ENCODE data around the gene DRD3.

DRD3 gene

GRCh38 chr3:114115143-114115542 lies 63.7 kb downstream of the DRD3 start:
- no peak for DNase-seq

DNA sequence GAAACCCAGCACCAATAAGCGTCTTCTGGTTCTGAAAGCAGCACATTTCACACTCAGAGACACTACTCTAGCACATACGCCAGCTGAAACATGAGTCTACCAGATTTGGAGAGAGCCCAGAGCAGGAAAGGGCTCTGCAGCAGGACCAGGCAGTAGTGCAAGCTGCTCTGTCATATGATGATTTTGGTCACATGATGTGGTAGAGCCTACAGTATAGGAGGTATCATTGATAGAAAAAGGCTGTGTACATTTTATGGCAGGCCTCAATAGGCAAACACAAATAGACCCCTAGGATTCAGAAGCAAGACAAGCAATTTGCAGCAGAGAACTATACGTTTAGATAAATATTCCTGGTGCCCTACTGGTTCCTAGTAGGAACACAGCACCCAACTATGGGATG lies 64.1 kb downstream of the DRD3 start:
- DNase-seq = no peak

GRCh38 chr3:114112696-114113095 lies 66.2 kb downstream of the DRD3 start:
- no peak for DNase-seq

DNA sequence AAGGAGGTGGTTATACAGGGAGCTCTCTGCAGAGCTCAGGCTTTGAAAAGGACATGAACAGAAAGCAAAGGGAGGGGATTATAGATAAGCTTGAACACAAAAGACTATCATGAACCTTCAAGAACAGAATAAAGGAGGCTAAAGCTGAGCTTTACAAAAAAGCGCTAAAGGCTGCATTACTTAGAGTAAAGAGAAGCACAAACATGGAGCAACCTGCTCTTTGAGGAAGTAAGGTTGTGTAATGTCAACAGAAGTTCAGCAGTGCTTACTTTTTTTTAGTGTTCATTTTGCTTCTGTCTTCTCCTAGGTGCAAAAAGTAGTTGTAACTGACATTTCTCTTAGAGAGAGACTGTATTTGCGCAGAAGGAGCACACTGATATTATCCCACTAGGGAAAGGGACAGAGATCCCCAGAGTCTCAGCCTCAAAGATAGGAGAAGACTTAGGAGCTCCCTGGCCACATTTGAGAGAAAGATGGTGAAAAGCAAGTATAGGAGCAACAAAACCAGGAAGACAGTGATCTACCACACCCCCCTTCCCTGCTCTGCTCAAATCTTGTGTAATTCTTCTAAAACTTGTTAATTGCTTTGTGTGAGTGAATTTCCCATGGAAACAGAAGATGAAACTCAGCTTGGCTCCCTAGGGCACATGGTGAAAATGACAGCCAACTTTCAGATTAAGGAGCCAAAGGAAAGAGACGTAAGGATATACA lies 67.6 kb downstream of the DRD3 start:
- no peak for DNase-seq

DNA sequence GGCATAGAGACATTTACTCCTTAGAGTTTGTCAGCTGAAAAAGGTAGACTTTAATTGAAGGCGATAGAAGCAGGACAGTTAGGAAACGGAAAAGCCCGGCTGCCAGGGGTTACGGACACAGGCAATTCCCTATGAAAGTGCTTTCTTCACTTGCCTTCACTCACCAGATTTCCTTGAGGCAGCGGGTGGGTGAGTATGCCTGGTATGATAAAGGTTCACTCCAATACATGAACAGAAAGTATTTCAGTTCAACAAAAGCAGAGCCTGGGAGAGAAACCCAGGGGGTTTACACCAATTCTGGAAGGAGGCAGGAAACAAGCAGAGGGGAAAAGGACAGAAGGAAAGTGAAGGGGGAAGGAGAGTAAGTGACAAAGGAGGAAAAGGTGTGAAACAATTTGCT lies 68.4 kb downstream of the DRD3 start:
- no peak for DNase-seq

- no peak for DNase-seq
Observed at GRCh38 chr3:114108137-114108536, 70.7 kb downstream of the DRD3 start.

DNA sequence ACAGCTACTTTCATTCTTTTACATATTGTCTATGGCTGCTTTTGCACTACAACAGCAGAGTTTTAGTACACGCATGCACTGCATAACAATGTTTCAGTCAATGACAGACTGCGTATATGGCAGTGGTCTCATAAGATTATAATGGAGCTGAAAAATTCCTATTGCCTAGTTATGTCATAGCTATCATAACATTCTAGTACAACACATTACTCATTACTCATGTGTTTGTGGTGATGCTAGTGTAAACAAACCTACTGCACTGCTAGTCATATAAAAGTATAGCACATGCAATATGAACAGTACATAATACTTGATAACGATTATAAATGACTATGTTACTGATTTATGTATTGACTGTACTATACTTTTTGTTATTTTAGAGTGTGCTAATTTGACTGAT lies 74.4 kb downstream of the DRD3 start:
- DNase-seq = no peak

DNA sequence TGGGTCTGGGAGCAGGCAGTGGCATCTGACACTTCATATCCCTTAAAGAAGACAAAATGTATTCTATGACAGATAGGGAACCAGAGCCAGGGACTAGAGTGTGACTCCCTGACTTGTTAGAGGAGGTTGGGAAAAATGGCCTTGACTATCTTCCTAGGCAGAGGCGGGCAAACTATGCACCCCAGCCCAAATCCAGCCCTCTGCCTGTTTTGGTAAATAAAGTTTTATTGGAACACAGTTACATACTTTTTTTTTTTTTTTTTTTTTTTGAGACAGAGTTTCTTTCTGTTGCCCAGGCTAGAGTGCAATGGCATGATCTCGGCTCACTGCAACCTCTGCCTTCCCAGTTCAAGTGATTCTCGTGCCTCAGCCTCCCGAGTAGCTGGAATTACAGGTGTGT lies 75.0 kb downstream of the DRD3 start:
- DNase-seq = no peak

- no peak for DNase-seq
Observed at GRCh38 chr3:114103181-114103580, 75.7 kb downstream of the DRD3 start.

- no peak for DNase-seq
Observed at GRCh38 chr3:114101101-114101500, 77.8 kb downstream of the DRD3 start.

GRCh38 chr3:114095796-114096195 lies 83.1 kb downstream of the DRD3 start:
- no peak for DNase-seq

DNA sequence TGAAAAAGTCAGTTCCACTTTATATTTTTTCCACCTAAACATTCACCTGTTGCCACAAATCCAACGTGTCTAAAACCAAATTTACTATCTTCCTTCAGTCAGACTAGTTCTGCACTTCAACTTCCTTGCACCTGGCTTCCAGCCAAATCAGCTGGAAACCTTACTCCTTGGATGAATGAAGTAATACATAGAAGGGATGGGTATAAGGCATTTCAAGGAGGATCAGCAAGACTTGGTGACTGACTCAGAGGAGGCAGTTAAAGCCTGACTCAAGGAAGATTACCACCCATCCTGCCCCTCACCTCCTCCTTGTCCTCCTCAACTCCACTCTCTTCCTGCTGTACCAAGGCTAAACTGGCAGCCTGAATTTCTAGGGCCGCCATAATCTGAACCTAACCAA lies 85.3 kb downstream of the DRD3 start:
- DNase-seq = peak; percentile 8

DNA sequence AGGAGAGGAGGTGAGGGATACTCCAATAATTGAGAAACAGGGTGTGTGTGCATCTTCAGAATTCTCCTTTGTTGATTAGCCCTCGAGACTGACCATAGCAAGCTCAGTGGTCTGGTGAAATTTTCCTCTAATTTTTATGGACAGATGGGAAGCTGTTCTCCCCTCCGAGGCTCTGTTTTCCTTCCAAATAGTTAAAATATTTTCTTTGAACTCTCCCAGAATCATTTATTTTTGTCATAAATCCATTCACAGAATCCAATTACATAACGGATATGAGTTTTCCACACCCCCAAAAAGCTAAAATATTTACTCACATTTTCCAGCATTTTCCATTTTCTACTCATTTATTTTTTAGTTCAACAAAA lies 85.9 kb downstream of the DRD3 start:
- DNase-seq = no peak

DNA sequence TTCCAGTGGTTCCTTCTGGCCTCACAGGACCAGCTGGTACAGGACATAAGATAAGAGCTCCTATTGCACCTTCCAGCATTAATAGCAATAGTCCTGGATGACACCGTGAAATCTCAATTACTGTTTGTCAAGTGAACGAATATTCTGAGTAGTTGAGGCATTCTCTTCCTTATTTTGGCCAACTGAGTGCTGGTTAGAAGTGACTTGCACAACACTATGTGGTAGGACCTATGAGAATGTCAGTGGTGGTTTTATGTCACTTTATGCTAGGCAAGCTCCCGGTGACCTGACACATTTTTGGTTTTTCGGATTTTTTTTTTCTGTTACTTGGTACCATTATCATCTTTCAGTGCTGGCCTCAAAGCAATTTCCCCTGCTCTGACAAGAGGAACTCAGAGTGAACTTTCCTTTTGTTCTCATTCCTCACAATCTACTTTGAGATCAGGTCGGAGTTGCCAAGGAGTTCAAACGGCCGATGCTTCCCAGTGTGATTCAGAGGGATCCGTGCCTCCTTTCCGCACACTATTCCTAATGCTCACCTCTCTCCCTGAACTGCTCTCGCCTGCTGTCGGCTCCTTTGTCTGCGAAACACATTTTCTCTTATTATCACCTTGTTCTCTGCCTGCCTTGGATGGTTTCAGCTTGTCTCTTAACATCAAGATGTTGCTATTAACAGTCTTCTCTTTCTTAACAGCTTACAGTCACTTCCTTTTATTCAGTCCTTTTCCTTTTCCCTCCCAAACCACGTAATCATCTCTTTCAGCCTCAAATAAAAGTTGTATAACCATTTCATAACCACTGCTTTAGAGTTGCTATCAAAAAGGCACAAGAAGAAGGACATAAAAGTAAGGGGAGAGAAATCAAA lies 86.5 kb downstream of the DRD3 start:
- DNase-seq = no peak

GRCh38 chr3:114089675-114090074 lies 89.2 kb downstream of the DRD3 start:
- no peak for DNase-seq

- DNase-seq = no peak
Observed at GRCh38 chr3:114086356-114086755, 92.5 kb downstream of the DRD3 start.

GRCh38 chr3:114083112-114083511 lies 95.7 kb downstream of the DRD3 start:
- no peak for DNase-seq

- no peak for DNase-seq
Observed at GRCh38 chr3:114081037-114081436, 97.8 kb downstream of the DRD3 start.

- DNase-seq = no peak
Observed at GRCh38 chr3:114080201-114080600, 98.7 kb downstream of the DRD3 start.

DNA sequence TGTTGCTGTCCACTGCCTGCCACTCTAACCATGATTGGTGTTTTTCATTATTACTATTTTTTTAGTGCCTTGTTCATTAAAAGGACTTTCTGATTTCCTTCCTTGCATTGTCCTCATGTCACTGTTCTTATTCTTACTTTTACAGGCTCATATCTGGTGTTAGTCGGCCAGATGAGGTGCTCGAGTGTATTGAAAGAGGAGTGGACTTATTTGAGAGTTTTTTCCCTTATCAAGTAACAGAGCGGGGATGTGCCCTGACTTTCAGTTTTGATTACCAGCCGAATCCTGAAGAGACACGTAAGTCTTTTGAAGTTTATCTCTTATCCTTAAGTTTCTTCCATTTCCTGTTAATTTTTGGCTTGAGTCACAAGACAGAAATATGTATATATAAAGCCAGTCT lies 99.1 kb downstream of the DRD3 start:
- DNase-seq = no peak

GRCh38 chr3:114078126-114078525 lies 100.7 kb downstream of the DRD3 start:
- no peak for DNase-seq

Measured in NCI-H2029 treated with DMSO at 0.1 percent for 48 hours (cell line).